ENCODE measurements around the gene CDYL.

Gene CDYL

GRCh38 chr6:4814212-4814611, 38.0 kb downstream of the CDYL start:
- H3K27me3 ChIP-seq (ENCODE audit: low read length) = no peaks in the 10 kb centered on the region
- H3K4me3 ChIP-seq (ENCODE audit: insufficient read depth, low read length, poor library complexity, severe bottlenecking) = no peak overlapping the region
- H3K9ac ChIP-seq (ENCODE audit: low read length) = no peak overlapping the region
- peaks cover 81% of the 10 kb centered on the region for H3K79me2 ChIP-seq (ENCODE audit: insufficient read depth, low read length)
- no peak overlapping the region for H2AFZ ChIP-seq (ENCODE audit: low read depth, low read length, severe bottlenecking)
- TF ChIP-seq CTCF (IDR thresholded peaks at IDR 0.05; ENCODE audit: insufficient read depth, low read length, poor library complexity, severe bottlenecking) = no peak
- no peak for TF ChIP-seq EZH2phosphoT487 (conservative IDR thresholded peaks at IDR 0.05; ENCODE audit: low read length)
- H3F3A ChIP-seq (ENCODE audit: insufficient read depth) = no peaks in the 10 kb centered on the region
- H3K27ac ChIP-seq (ENCODE audit: low read depth, low read length) = no peak overlapping the region
- H3K4me2 ChIP-seq (ENCODE audit: low read depth, low read length, poor library complexity, severe bottlenecking) = no peak overlapping the region
- no peaks in the 10 kb centered on the region for H3K9me3 ChIP-seq (ENCODE audit: insufficient read depth, low read length)
- no peaks in the 10 kb centered on the region for H3K36me3 ChIP-seq (ENCODE audit: low read length)
- peaks cover 77% of the 10 kb centered on the region for H4K20me1 ChIP-seq (ENCODE audit: low read depth, low read length)
- H3K9me2 ChIP-seq (replicated peaks; ENCODE audit: insufficient read depth, low read length) = no peaks in the 10 kb centered on the region

GRCh38 chr6:4814987-4815386, 38.8 kb downstream of the CDYL start:
- Histone ChIP-seq H3K4me2 (ENCODE audit: low read depth, low read length, poor library complexity, severe bottlenecking) (no peak overlapping the region), H3K79me2 (ENCODE audit: insufficient read depth, low read length) (peaks cover 84% of the 10 kb centered on the region), H3K27ac (ENCODE audit: low read depth, low read length) (no peak overlapping the region), H3K9me3 (ENCODE audit: insufficient read depth, low read length) (no peaks in the 10 kb centered on the region), H3K36me3 (ENCODE audit: low read length) (no peaks in the 10 kb centered on the region), H4K20me1 (ENCODE audit: low read depth, low read length) (peaks cover 76% of the 10 kb centered on the region), H3K9me2 (replicated peaks; ENCODE audit: insufficient read depth, low read length) (no peaks in the 10 kb centered on the region), H3F3A (ENCODE audit: insufficient read depth) (no peaks in the 10 kb centered on the region), H3K4me3 (ENCODE audit: insufficient read depth, low read length, poor library complexity, severe bottlenecking) (no peak overlapping the region), H2AFZ (ENCODE audit: low read depth, low read length, severe bottlenecking) (no peak overlapping the region), H3K27me3 (ENCODE audit: low read length) (no peaks in the 10 kb centered on the region), H3K9ac (ENCODE audit: low read length) (no peak overlapping the region)
- TF ChIP-seq EZH2phosphoT487 (conservative IDR thresholded peaks at IDR 0.05; ENCODE audit: low read length) = no peak
- TF ChIP-seq CTCF (IDR thresholded peaks at IDR 0.05; ENCODE audit: insufficient read depth, low read length, poor library complexity, severe bottlenecking) = no peak

GRCh38 chr6:4815584-4815983, 39.4 kb downstream of the CDYL start:
- Histone ChIP-seq H3K9me3 (ENCODE audit: insufficient read depth, low read length) (no peaks in the 10 kb centered on the region), H3K79me2 (ENCODE audit: insufficient read depth, low read length) (peaks cover 78% of the 10 kb centered on the region), H3F3A (ENCODE audit: insufficient read depth) (no peaks in the 10 kb centered on the region), H3K27me3 (ENCODE audit: low read length) (no peaks in the 10 kb centered on the region), H3K4me2 (ENCODE audit: low read depth, low read length, poor library complexity, severe bottlenecking) (no peak overlapping the region), H3K27ac (ENCODE audit: low read depth, low read length) (no peak overlapping the region), H2AFZ (ENCODE audit: low read depth, low read length, severe bottlenecking) (no peak overlapping the region), H3K9ac (ENCODE audit: low read length) (no peak overlapping the region), H3K9me2 (replicated peaks; ENCODE audit: insufficient read depth, low read length) (no peaks in the 10 kb centered on the region), H3K4me3 (ENCODE audit: insufficient read depth, low read length, poor library complexity, severe bottlenecking) (no peak overlapping the region), H3K36me3 (ENCODE audit: low read length) (no peaks in the 10 kb centered on the region), H4K20me1 (ENCODE audit: low read depth, low read length) (peaks cover 70% of the 10 kb centered on the region)
- TF ChIP-seq EZH2phosphoT487 (conservative IDR thresholded peaks at IDR 0.05; ENCODE audit: low read length) = no peak
- no peak for TF ChIP-seq CTCF (IDR thresholded peaks at IDR 0.05; ENCODE audit: insufficient read depth, low read length, poor library complexity, severe bottlenecking)

Measured in SU-DHL-6 (cell line).